H9 (cell line): Measurements from ENCODE around the gene EXOC3L1. TPM values are rescaled to one million over a fixed set of nuclear protein-coding genes. Genes with fewer than 3 reads are reported as not detected.

Source experiments
- DNase-seq: peaks from one replicate; pipeline ENCODE4 v3.0.0-alpha.2; 2017
- H2AFZ ChIP-seq: one replicate; pipeline ENCODE4 v1.6.1; 2013; ENCODE audit warnings: mild to moderate bottlenecking, low read length, control low read depth, moderate library complexity
- H2AK5ac ChIP-seq: 2 replicates; pipeline ENCODE4 v1.6.1; 2013; ENCODE audit warnings: low read length, control low read depth, mixed read lengths; ENCODE audit not compliant: insufficient read length
- H2BK120ac ChIP-seq: one replicate; pipeline ENCODE4 v1.6.1; 2013; ENCODE audit warnings: low read depth, mild to moderate bottlenecking, low read length, control low read depth, inconsistent platforms; ENCODE audit not compliant: poor library complexity, severe bottlenecking
- H2BK12ac ChIP-seq: 2 replicates; pipeline ENCODE4 v1.6.1; 2013; ENCODE audit warnings: low read length, control low read depth, mixed read lengths, low read depth; ENCODE audit not compliant: insufficient read length
- H2BK15ac ChIP-seq: 2 replicates; pipeline ENCODE4 v1.6.1; 2013; ENCODE audit warnings: low read depth, low read length, control low read depth
- H2BK20ac ChIP-seq: one replicate; pipeline ENCODE4 v1.6.1; 2013; ENCODE audit warnings: low read depth, mild to moderate bottlenecking, low read length, control low read depth, inconsistent platforms; ENCODE audit not compliant: poor library complexity, severe bottlenecking
- H2BK5ac ChIP-seq: 2 replicates; pipeline ENCODE4 v1.6.1; 2013; ENCODE audit warnings: low read length, control low read depth, mixed read lengths; ENCODE audit not compliant: insufficient read length
- H3K14ac ChIP-seq: 2 replicates; pipeline ENCODE4 v1.6.1; 2013; ENCODE audit warnings: low read length, control low read depth; ENCODE audit not compliant: insufficient read depth
- H3K18ac ChIP-seq: 2 replicates; pipeline ENCODE4 v1.6.1; 2013; ENCODE audit warnings: low read depth, mild to moderate bottlenecking, mixed read lengths, low read length, control low read depth; ENCODE audit not compliant: insufficient read length
- H3K23ac ChIP-seq: 2 replicates; pipeline ENCODE4 v1.6.1; 2013; ENCODE audit warnings: low read length, control low read depth, mixed read lengths, low read depth; ENCODE audit not compliant: insufficient read length
- H3K23me2 ChIP-seq: 2 replicates; pipeline ENCODE4 v1.6.1; 2013; ENCODE audit warnings: low read depth, mild to moderate bottlenecking, mixed read lengths, low read length, control low read depth; ENCODE audit not compliant: insufficient read length, poor library complexity, severe bottlenecking
- H3K27ac ChIP-seq: 2 replicates; pipeline ENCODE4 v1.5.1; 2013; ENCODE audit warnings: low read length, control low read depth, mixed read lengths, low read depth; ENCODE audit not compliant: insufficient read length
- H3K27me3 ChIP-seq: 2 replicates; pipeline ENCODE4 v1.6.1; 2013; ENCODE audit warnings: low read length, control low read depth, inconsistent platforms; ENCODE audit not compliant: insufficient read depth
- H3K4ac ChIP-seq: 2 replicates; pipeline ENCODE4 v1.6.1; 2013; ENCODE audit warnings: low read depth, mild to moderate bottlenecking, control low read depth, inconsistent platforms, low read length, moderate library complexity
- H3K4me1 ChIP-seq: 2 replicates; pipeline ENCODE4 v1.6.1; 2013; ENCODE audit warnings: low read length, control low read depth, inconsistent platforms; ENCODE audit not compliant: insufficient read depth
- H3K4me2 ChIP-seq: 2 replicates; pipeline ENCODE4 v1.6.1; 2013; ENCODE audit warnings: low read length, control low read depth, mixed read lengths; ENCODE audit not compliant: insufficient read length, insufficient read depth
- H3K56ac ChIP-seq: 2 replicates; pipeline ENCODE4 v1.6.1; 2013; ENCODE audit warnings: low read depth, mild to moderate bottlenecking, mixed read lengths, low read length, control low read depth; ENCODE audit not compliant: insufficient read length
- H3K79me1 ChIP-seq: 2 replicates; pipeline ENCODE4 v1.6.1; 2013; ENCODE audit warnings: low read depth, mild to moderate bottlenecking, moderate library complexity, low read length, control low read depth, inconsistent platforms; ENCODE audit not compliant: insufficient read depth, poor library complexity, severe bottlenecking
- H3K79me2 ChIP-seq: 2 replicates; pipeline ENCODE4 v1.6.1; 2013; ENCODE audit warnings: low read length, control low read depth, inconsistent platforms; ENCODE audit not compliant: insufficient read depth
- H3K9ac ChIP-seq: 2 replicates; pipeline ENCODE4 v1.6.1; 2013; ENCODE audit warnings: low read length, control low read depth, mixed read lengths; ENCODE audit not compliant: insufficient read length; ENCODE audit errors: extremely low read depth
- H3K9me3 ChIP-seq: one replicate; pipeline ENCODE4 v1.6.1; 2013; ENCODE audit warnings: low read depth, low read length, inconsistent platforms; ENCODE audit not compliant: control insufficient read depth
- H3T11ph ChIP-seq: one replicate; pipeline ENCODE4 v1.6.1; 2013; ENCODE audit warnings: mild to moderate bottlenecking, low read length, control low read depth, inconsistent platforms
- H4K20me1 ChIP-seq: one replicate; pipeline ENCODE4 v1.6.1; 2013; ENCODE audit not compliant: control insufficient read depth, insufficient read length, insufficient read depth
- H4K5ac ChIP-seq: 2 replicates; pipeline ENCODE4 v1.6.1; 2013; ENCODE audit warnings: low read depth, mild to moderate bottlenecking, mixed read lengths, low read length, control low read depth; ENCODE audit not compliant: insufficient read length
- H4K8ac ChIP-seq: replicated peaks from 2 replicates; pipeline ENCODE4 v1.6.1; 2013; ENCODE audit warnings: low read length, control low read depth, mixed read lengths, low read depth; ENCODE audit not compliant: insufficient read length
- H4K91ac ChIP-seq: 2 replicates; pipeline ENCODE4 v1.6.1; 2013; ENCODE audit warnings: low read depth, mild to moderate bottlenecking, moderate library complexity, mixed read lengths, low read length, control low read depth; ENCODE audit not compliant: insufficient read length
- H3K27ac Mint-ChIP-seq, 3 experiments: 2 replicates in 2 of 3; 3 replicates in 1 of 3; pipeline ENCODE4 v1.8.0; 2020 to 2021; ENCODE audit warnings: mixed read lengths in 3 of 3, mild to moderate bottlenecking in 1 of 3, moderate library complexity in 1 of 3
- H3K27me3 Mint-ChIP-seq: 2 replicates; pipeline ENCODE4 v1.8.0; 2021; ENCODE audit warnings: low read depth, mild to moderate bottlenecking, moderate library complexity, mixed read lengths
- H3K36me3 Mint-ChIP-seq, 3 experiments: 2 replicates in 2 of 3; 3 replicates in 1 of 3; pipeline ENCODE4 v1.8.0; 2020 to 2021; ENCODE audit warnings: low read depth in 3 of 3, mixed read lengths in 3 of 3; ENCODE audit not compliant: insufficient read depth in 1 of 3
- H3K4me1 Mint-ChIP-seq, 2 experiments: 2 replicates each; pipeline ENCODE4 v1.8.0; 2020; ENCODE audit warnings: mixed read lengths in 2 of 2
- H3K4me3 Mint-ChIP-seq, 2 experiments: 2 replicates in 1 of 2; 3 replicates in 1 of 2; pipeline ENCODE4 v1.8.0; 2020 to 2021; ENCODE audit warnings: mild to moderate bottlenecking in 2 of 2, mixed read lengths in 2 of 2, moderate library complexity in 1 of 2
- H3K9me3 Mint-ChIP-seq, 2 experiments: 2 replicates in 1 of 2; 3 replicates in 1 of 2; pipeline ENCODE4 v1.8.0; 2020; ENCODE audit warnings: mild to moderate bottlenecking in 2 of 2, mixed read lengths in 2 of 2, moderate library complexity in 1 of 2
- CTCF ChIP-seq: fragments of 200-600 bp; sonication (generic); conservative IDR thresholded peaks from 3 replicates; pipeline ENCODE4 v1.8.0; 2021; ENCODE audit warnings: antibody characterized with exemption, mild to moderate bottlenecking
- WGBS: extraction: QIAGEN DNeasy Blood & Tissue Kit; methylation state at CpG from one replicate; pipeline ENCODE4 v1.1.7; 2013; ENCODE audit warnings: missing lambda C conversion rate, low lambda C conversion rate, mixed read lengths; ENCODE audit not compliant: insufficient read length; ENCODE audit errors: extremely low coverage; 5-methylcytosine and 5-hydroxymethylcytosine counted together
- total RNA-seq: library from RNA; stranded (reverse); gene quantifications from 2 replicates; pipeline ENCODE4 v1.2.1, GENCODE V29; 2021

Gene EXOC3L1
- total RNA-seq, 1 experiment from 2014 or later: 3.3 TPM

GRCh38 chr16:67200491-67200890 lies 10.6 kb upstream of the EXOC3L1 start:
- no peaks in the 10 kb centered on the region for H3K9me3 ChIP-seq
- H3K27ac ChIP-seq: no peak overlapping the region
- no peak overlapping the region for H2BK20ac ChIP-seq
- H4K5ac ChIP-seq: no peak overlapping the region
- no peak overlapping the region for H2BK120ac ChIP-seq
- no peak overlapping the region for H2BK15ac ChIP-seq
- H3K79me2 ChIP-seq: no peaks in the 10 kb centered on the region
- no peak overlapping the region for H3K14ac ChIP-seq
- no peak overlapping the region for H4K91ac ChIP-seq
- no peaks in the 10 kb centered on the region for H3K4me1 ChIP-seq
- H3K4me1 Mint-ChIP-seq: peaks cover 7 to 12% of the 10 kb centered on the region in 2 experiments
- peak overlapping the region; percentile 47 for H3K4me2 ChIP-seq
- no peak overlapping the region for H3K23ac ChIP-seq
- H3K4ac ChIP-seq: no peak overlapping the region
- H3K4me3 Mint-ChIP-seq: no peak overlapping the region; a peak in 1 of 5 replicates
- DNase-seq: no peak
- no peak for TF ChIP-seq CTCF
- H3K27me3 ChIP-seq: no peaks in the 10 kb centered on the region
- no peak overlapping the region for H2BK12ac ChIP-seq
- no peak overlapping the region for H3K9ac ChIP-seq
- no peak overlapping the region for H3T11ph ChIP-seq
- no peaks in the 10 kb centered on the region for H3K23me2 ChIP-seq
- no peak overlapping the region for H3K56ac ChIP-seq
- H2AK5ac ChIP-seq: no peak overlapping the region
- H3K18ac ChIP-seq: no peak overlapping the region
- WGBS: no CpG with 5 or more reads among the region's 8 CpGs
- no peaks in the 10 kb centered on the region for H4K20me1 ChIP-seq
- no peak overlapping the region for H2AFZ ChIP-seq
- H3K27me3 Mint-ChIP-seq: 0 out of 2 replicates have a peak, but pooled peaks cover 2% of the 10 kb centered on the region
- peaks cover 19 to 56% (median 31%) of the 10 kb centered on the region in 3 experiments; a peak in 6 of 7 replicates for H3K36me3 Mint-ChIP-seq
- no peak overlapping the region for H4K8ac ChIP-seq
- no peak overlapping the region for H2BK5ac ChIP-seq
- no peaks in the 10 kb centered on the region for H3K9me3 Mint-ChIP-seq
- no peaks in the 10 kb centered on the region for H3K79me1 ChIP-seq
- no peak overlapping the region for H3K27ac Mint-ChIP-seq
